ENCODE data around the gene OR8H1.

Gene OR8H1, protein sequence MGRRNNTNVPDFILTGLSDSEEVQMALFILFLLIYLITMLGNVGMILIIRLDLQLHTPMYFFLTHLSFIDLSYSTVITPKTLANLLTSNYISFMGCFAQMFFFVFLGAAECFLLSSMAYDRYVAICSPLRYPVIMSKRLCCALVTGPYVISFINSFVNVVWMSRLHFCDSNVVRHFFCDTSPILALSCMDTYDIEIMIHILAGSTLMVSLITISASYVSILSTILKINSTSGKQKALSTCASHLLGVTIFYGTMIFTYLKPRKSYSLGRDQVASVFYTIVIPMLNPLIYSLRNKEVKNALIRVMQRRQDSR

DNA sequence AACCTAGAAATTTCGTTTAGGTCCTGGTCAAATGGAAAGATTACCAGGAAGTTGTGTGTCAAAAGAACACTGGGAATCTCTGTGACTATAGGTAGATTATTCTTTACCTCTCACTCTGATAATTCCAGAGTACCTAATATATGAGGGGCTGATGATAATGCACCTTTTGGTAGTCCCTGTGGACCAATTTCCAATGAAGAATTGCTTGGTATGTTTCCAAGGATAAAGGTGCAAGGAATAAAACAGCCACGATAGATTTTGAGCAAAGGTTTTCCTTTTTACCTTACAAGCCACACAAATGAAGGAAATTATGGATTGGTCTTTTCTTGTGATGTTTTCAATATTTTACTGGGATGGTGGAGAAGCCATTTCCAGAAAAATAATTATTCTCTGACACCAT is at the start of gene OR8H1:
Gene OR8H1 (minus strand): TSS at position 101 of the 400 bp plus-strand sequence. CDS start 1,192 bp downstream, outside the sequence.
- Histone ChIP-seq H3K36me3 (ENCODE audit: insufficient read depth, low read depth, low read length) (no peaks in the 10 kb centered on the region), H3K4me3 (ENCODE audit: low read length) (no peak within 1 kb of the TSS), H3K9me3 (ENCODE audit: insufficient read depth, low read depth, low read length) (no peaks in the 10 kb centered on the region), H3K27ac (ENCODE audit: low read length) (no peak within 1 kb of the TSS), H3K27me3 (ENCODE audit: insufficient read depth, low read length) (no peaks in the 10 kb centered on the region), H3K9ac (ENCODE audit: low read depth, low read length) (no peak within 1 kb of the TSS), H3K4me1 (ENCODE audit: insufficient read depth, low read length) (peaks cover 4% of the 10 kb centered on the region; the same call in 1 of the 2 replicates)

DNA sequence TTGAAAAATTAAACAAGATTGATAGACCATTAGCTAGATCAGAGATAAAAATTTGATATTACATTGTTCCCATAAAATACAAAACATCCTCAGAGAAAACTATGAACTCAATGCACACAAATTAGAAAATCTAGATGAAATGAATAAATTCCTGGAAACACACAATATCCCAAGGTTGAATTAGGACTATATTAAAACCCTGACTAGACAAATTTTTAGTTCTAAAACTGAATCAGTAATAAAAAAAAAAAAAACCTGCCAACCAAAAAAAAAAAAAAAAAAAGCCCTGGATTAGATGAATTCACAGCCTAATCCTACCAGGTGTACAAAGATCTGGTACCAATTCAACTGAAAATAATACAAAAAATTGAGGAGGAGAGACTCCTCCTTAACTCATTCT is 48.2 kb upstream of the OR8H1 start:
- no peak overlapping the region for H3K27ac ChIP-seq (ENCODE audit: low read length)
- H3K27me3 ChIP-seq (ENCODE audit: insufficient read depth, low read length) = no peaks in the 10 kb centered on the region
- H3K4me3 ChIP-seq (ENCODE audit: low read length) = no peak overlapping the region
- no peak overlapping the region for H3K9ac ChIP-seq (ENCODE audit: low read depth, low read length)
- H3K36me3 ChIP-seq (ENCODE audit: insufficient read depth, low read depth, low read length) = no peaks in the 10 kb centered on the region
- peaks cover 8% of the 10 kb centered on the region; the same call in 1 of the 2 replicates for H3K4me1 ChIP-seq (ENCODE audit: insufficient read depth, low read length)
- peaks cover 4% of the 10 kb centered on the region; the same call in 1 of the 2 replicates for H3K9me3 ChIP-seq (ENCODE audit: insufficient read depth, low read depth, low read length)

GRCh38 chr11:56333156-56333555 is 41.1 kb upstream of the OR8H1 start:
- Histone ChIP-seq H3K27ac (ENCODE audit: low read length) (no peak overlapping the region), H3K4me3 (ENCODE audit: low read length) (no peak overlapping the region), H3K4me1 (ENCODE audit: insufficient read depth, low read length) (peaks cover 8% of the 10 kb centered on the region; the same call in 1 of the 2 replicates), H3K27me3 (ENCODE audit: insufficient read depth, low read length) (no peaks in the 10 kb centered on the region), H3K36me3 (ENCODE audit: insufficient read depth, low read depth, low read length) (no peaks in the 10 kb centered on the region), H3K9ac (ENCODE audit: low read depth, low read length) (no peak overlapping the region), H3K9me3 (ENCODE audit: insufficient read depth, low read depth, low read length) (peaks cover 4% of the 10 kb centered on the region; the same call in 1 of the 2 replicates)

DNA sequence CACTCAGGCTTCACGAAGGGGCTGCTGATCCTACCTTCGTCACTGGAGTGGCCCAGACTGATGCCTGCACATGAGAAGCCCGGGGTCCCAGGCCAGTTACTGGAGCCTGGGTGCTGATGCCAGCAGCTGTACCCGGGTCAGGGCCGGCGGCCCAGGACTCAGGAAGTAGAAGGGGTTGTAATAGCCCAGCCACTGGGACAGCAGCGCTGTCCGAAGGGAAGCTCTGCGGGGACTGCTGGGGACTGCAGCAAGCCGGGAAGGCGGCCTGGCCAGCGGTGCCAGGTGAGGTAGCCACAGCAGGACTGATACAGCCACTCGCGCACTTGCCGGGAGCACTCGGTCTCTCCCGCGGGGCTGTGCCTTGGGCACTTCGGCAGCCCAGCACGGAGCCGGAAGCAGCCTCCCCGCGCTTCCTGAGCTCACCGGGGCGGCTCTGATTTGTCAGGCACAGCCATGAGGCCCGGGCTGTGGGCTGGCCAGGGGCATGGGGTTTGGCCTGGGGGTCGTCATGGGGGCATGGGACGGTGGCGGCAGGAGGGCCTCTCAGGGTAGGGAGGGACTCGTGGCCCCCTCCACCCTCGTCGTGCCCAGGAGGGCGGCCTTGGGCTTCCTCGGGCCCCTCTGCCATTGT is 39.9 kb upstream of the OR8H1 start:
- Histone ChIP-seq H3K36me3 (ENCODE audit: insufficient read depth, low read depth, low read length) (no peaks in the 10 kb centered on the region), H3K9ac (ENCODE audit: low read depth, low read length) (no peak overlapping the region), H3K27ac (ENCODE audit: low read length) (no peak overlapping the region), H3K27me3 (ENCODE audit: insufficient read depth, low read length) (no peaks in the 10 kb centered on the region), H3K4me1 (ENCODE audit: insufficient read depth, low read length) (no peaks in the 10 kb centered on the region), H3K4me3 (ENCODE audit: low read length) (no peak overlapping the region), H3K9me3 (ENCODE audit: insufficient read depth, low read depth, low read length) (peaks cover under 1% of the 10 kb centered on the region; the same call in 1 of the 2 replicates)

GRCh38 chr11:56314844-56315243 is 22.8 kb upstream of the OR8H1 start, which contains the start of gene OR8K3:
Gene OR8K3 (plus strand): TSS chr11:56315144. CDS start chr11:56318307, 3,163 bp downstream.
- Histone ChIP-seq H3K27ac (ENCODE audit: low read length) (no peak within 1 kb of the TSS), H3K36me3 (ENCODE audit: insufficient read depth, low read depth, low read length) (no peaks in the 10 kb centered on the region)

DNA sequence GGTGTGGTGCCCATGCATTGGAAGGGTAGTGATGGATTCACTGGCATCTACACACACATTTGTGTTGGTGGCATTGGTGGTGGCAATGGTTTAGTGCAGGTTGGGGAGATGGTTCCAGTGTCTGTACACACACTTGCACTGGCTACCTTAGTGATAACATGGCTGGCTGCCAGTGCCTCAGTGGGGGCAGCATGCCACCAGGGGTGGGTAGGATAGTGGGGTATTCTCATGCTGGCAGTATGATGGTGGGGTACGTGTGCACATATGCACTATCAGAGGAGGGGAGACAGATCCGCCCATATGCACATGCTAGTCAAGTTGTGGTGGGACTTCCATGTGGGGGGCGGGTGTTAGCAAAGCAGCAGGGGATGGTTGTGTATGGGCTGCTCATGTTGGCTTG is 15.8 kb upstream of the OR8H1 start:
- Histone ChIP-seq H3K4me1 (ENCODE audit: insufficient read depth, low read length) (no peaks in the 10 kb centered on the region), H3K9me3 (ENCODE audit: insufficient read depth, low read depth, low read length) (0 out of 2 replicates have a peak, but pooled peaks cover 3% of the 10 kb centered on the region), H3K27ac (ENCODE audit: low read length) (no peak overlapping the region), H3K36me3 (ENCODE audit: insufficient read depth, low read depth, low read length) (no peaks in the 10 kb centered on the region), H3K4me3 (ENCODE audit: low read length) (no peak overlapping the region), H3K27me3 (ENCODE audit: insufficient read depth, low read length) (no peaks in the 10 kb centered on the region), H3K9ac (ENCODE audit: low read depth, low read length) (no peak overlapping the region)

More at GRCh38 chr11:56314844-56315243, 22.8 kb upstream of the OR8H1 start, which contains the start of gene OR8K3:
- Histone ChIP-seq H3K27me3 (ENCODE audit: insufficient read depth, low read length) (no peaks in the 10 kb centered on the region), H3K9ac (ENCODE audit: low read depth, low read length) (no peak within 1 kb of the TSS), H3K9me3 (ENCODE audit: insufficient read depth, low read depth, low read length) (no peaks in the 10 kb centered on the region), H3K4me1 (ENCODE audit: insufficient read depth, low read length) (no peaks in the 10 kb centered on the region), H3K4me3 (ENCODE audit: low read length) (no peak within 1 kb of the TSS)

DNA sequence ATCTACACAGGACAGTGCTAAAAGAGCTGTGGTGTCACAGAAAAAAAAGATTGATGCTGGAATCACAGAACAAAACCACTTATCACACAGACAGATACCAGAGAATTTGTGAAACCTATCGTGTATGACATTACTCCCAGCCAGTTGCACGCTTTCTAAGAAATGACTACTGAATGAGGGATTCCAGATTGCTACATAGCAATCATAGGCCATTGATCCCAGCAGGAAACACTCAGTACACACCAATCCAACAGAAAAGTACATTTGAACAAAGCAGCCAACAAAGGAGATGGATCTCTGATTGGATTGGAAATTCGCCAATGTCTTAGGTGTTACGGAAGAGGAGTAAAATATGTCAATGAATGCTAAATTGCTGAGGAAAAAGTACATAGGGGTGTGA is 4.8 kb upstream of the OR8H1 start:
- Histone ChIP-seq H3K4me1 (ENCODE audit: insufficient read depth, low read length) (no peaks in the 10 kb centered on the region), H3K9me3 (ENCODE audit: insufficient read depth, low read depth, low read length) (no peaks in the 10 kb centered on the region), H3K36me3 (ENCODE audit: insufficient read depth, low read depth, low read length) (no peaks in the 10 kb centered on the region), H3K27me3 (ENCODE audit: insufficient read depth, low read length) (no peaks in the 10 kb centered on the region), H3K27ac (ENCODE audit: low read length) (no peak overlapping the region), H3K4me3 (ENCODE audit: low read length) (no peak overlapping the region), H3K9ac (ENCODE audit: low read depth, low read length) (no peak overlapping the region)

DNA sequence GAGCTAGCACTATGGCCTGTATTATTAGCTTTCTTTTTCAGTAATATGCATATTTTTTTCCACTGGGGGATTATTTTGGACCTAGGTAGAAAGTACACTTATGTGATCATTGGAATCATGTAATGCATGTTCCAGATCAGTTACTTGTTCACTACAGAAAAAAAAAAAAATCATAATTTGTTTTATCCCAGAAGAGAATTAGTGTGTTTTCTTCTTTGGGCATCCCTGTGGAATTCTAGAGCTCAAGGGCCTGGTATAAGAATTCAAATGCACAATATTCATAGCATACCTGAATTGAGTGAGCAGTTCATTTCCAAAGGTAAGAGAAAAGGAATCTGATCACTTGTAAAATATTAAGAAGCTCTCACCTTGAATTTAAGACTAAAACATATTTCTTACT is 18.2 kb downstream of the OR8H1 start, which contains the start of gene OR5T1:
Gene OR5T1 (plus strand): TSS at position 301 of the 400 bp plus-strand sequence. CDS start 1,485 bp downstream, outside the sequence.
- no peaks in the 10 kb centered on the region for H3K36me3 ChIP-seq (ENCODE audit: insufficient read depth, low read depth, low read length)
- no peaks in the 10 kb centered on the region for H3K9me3 ChIP-seq (ENCODE audit: insufficient read depth, low read depth, low read length)
- H3K27ac ChIP-seq (ENCODE audit: low read length) = no peak within 1 kb of the TSS
- H3K4me3 ChIP-seq (ENCODE audit: low read length) = no peak within 1 kb of the TSS
- H3K27me3 ChIP-seq (ENCODE audit: insufficient read depth, low read length) = no peaks in the 10 kb centered on the region
- no peak within 1 kb of the TSS for H3K9ac ChIP-seq (ENCODE audit: low read depth, low read length)
- no peaks in the 10 kb centered on the region for H3K4me1 ChIP-seq (ENCODE audit: insufficient read depth, low read length)

DNA sequence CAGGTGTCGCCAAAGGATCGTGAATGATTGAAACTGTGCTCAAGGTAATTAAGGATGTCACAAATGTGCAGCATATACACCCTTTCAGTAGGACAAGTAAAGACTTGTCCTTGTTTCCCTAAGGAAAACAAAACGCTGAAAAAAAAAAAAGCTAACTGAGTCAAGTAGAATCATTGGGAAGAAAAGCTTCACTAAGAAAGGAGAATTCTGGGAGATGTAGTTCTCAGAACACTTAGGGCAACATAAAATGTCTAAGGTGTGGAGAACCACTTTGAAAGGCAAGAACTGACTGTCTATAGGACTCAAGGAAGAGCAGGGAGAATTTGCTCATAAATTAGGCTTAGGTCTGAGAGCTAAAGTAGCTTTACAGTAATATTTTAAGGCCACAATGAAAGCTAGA is 21.0 kb downstream of the OR8H1 start:
- Histone ChIP-seq H3K4me3 (ENCODE audit: low read length) (no peak overlapping the region), H3K9ac (ENCODE audit: low read depth, low read length) (no peak overlapping the region), H3K27ac (ENCODE audit: low read length) (no peak overlapping the region), H3K36me3 (ENCODE audit: insufficient read depth, low read depth, low read length) (no peaks in the 10 kb centered on the region), H3K9me3 (ENCODE audit: insufficient read depth, low read depth, low read length) (no peaks in the 10 kb centered on the region), H3K27me3 (ENCODE audit: insufficient read depth, low read length) (no peaks in the 10 kb centered on the region), H3K4me1 (ENCODE audit: insufficient read depth, low read length) (no peaks in the 10 kb centered on the region)

DNA sequence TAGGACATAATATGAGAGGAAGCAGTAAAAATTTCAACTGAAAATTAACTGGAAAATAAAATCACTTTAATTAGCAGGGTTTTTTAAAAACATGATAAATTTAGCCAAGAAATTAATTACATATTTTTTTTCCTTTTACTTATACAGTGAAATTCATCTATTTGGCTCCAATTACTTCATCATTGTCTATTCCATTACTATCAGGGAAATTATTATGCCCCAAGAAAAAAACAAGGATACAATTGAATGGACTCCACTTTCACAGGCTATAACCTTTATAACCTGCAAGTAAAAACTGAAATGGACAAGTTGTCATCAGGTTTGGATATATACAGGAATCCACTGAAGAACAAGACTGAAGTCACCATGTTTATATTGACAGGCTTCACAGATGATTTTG is 40.1 kb downstream of the OR8H1 start, which contains the start of gene OR5T3:
Gene OR5T3 (plus strand): TSS at position 301 of the 400 bp plus-strand sequence. CDS start 0 bp downstream, at position 301.
- H3K36me3 ChIP-seq (ENCODE audit: insufficient read depth, low read depth, low read length) = no peaks in the 10 kb centered on the region
- H3K4me3 ChIP-seq (ENCODE audit: low read length) = no peak within 1 kb of the TSS
- H3K9ac ChIP-seq (ENCODE audit: low read depth, low read length) = no peak within 1 kb of the TSS
- H3K27ac ChIP-seq (ENCODE audit: low read length) = no peak within 1 kb of the TSS
- H3K27me3 ChIP-seq (ENCODE audit: insufficient read depth, low read length) = no peaks in the 10 kb centered on the region
- H3K4me1 ChIP-seq (ENCODE audit: insufficient read depth, low read length) = no peaks in the 10 kb centered on the region
- H3K9me3 ChIP-seq (ENCODE audit: insufficient read depth, low read depth, low read length) = no peaks in the 10 kb centered on the region

Data from iPS-20b (cell line).